Measurements from ENCODE around the gene ERG.

The ERG gene

GRCh38 chr21:38389896-38390295 is 108.4 kb downstream of the ERG start:
- DNase-seq (ENCODE audit: low read depth in 2 of 2): no peak

GRCh38 chr21:38389354-38389676 is 109.0 kb downstream of the ERG start:
- DNase-seq (ENCODE audit: low read depth in 2 of 2): no peak

GRCh38 chr21:38388647-38389353 is 109.5 kb downstream of the ERG start:
- DNase-seq (ENCODE audit: low read depth in 2 of 2): no peak

- DNase-seq (ENCODE audit: low read depth in 2 of 2): no peak
Observed at GRCh38 chr21:38388203-38388602, 110.1 kb downstream of the ERG start.

- no peak for DNase-seq (ENCODE audit: low read depth in 2 of 2)
Observed at GRCh38 chr21:38386967-38387366, 111.3 kb downstream of the ERG start.

- no peak for DNase-seq (ENCODE audit: low read depth in 2 of 2)
Observed at GRCh38 chr21:38385427-38386175, 112.7 kb downstream of the ERG start.

- DNase-seq (ENCODE audit: low read depth in 2 of 2): no peak
Observed at GRCh38 chr21:38384675-38385426, 113.4 kb downstream of the ERG start.

- DNase-seq (ENCODE audit: low read depth in 2 of 2): no peak
Observed at GRCh38 chr21:38384238-38384560, 114.1 kb downstream of the ERG start.

GRCh38 chr21:38383411-38384237 is 114.7 kb downstream of the ERG start:
- DNase-seq (ENCODE audit: low read depth in 2 of 2): no peak

- DNase-seq (ENCODE audit: low read depth in 2 of 2): no peak
Observed at GRCh38 chr21:38380481-38381137, 117.7 kb downstream of the ERG start.

- DNase-seq (ENCODE audit: low read depth in 2 of 2): no peak
Observed at GRCh38 chr21:38379147-38379546, 119.1 kb downstream of the ERG start.

GRCh38 chr21:38377165-38378088 is 120.8 kb downstream of the ERG start:
- no peak for DNase-seq (ENCODE audit: low read depth in 2 of 2)

- DNase-seq (ENCODE audit: low read depth in 2 of 2): no peak
Observed at GRCh38 chr21:38376693-38377092, 121.6 kb downstream of the ERG start.

- no peak for DNase-seq (ENCODE audit: low read depth in 2 of 2)
Observed at GRCh38 chr21:38376235-38376634, 122.0 kb downstream of the ERG start.

- no peak for DNase-seq (ENCODE audit: low read depth in 2 of 2)
Observed at GRCh38 chr21:38367646-38368045, 130.6 kb downstream of the ERG start.

- no peak for DNase-seq (ENCODE audit: low read depth in 2 of 2)
Observed at GRCh38 chr21:38365521-38365920, 132.8 kb downstream of the ERG start.

GRCh38 chr21:38363693-38364092 is 134.6 kb downstream of the ERG start:
- DNase-seq (ENCODE audit: low read depth in 2 of 2): no peak

GRCh38 chr21:38361324-38361723 is 137.0 kb downstream of the ERG start:
- no peak for DNase-seq (ENCODE audit: low read depth in 2 of 2)

- no peak for DNase-seq (ENCODE audit: low read depth in 2 of 2)
Observed at GRCh38 chr21:38359835-38360234, 138.4 kb downstream of the ERG start.

- DNase-seq (ENCODE audit: low read depth in 2 of 2): no peak
Observed at GRCh38 chr21:38359090-38359489, 139.2 kb downstream of the ERG start.
